Measurements from ENCODE around the gene KLF18.

- TF ChIP-seq POLR2A (IDR thresholded peaks at IDR 0.05; ENCODE audit: low read length) (no peak), GATA1 (IDR thresholded peaks at IDR 0.05; ENCODE audit: low read depth, low read length) (no peak)
Observed at GRCh38 chr1:44112486-44112885, 28.9 kb downstream of the KLF18 start.
